ENCODE results near the gene EVX2. TPM values are rescaled to one million over a fixed set of nuclear protein-coding genes. Genes with fewer than 3 reads are reported as not detected.
A peak's percentile ranks its signal among the peaks of the same experiment; 100 is the strongest.

Gene EVX2
- total RNA-seq, 1 donor from 2014 or later, result 1.2 TPM

DNA sequence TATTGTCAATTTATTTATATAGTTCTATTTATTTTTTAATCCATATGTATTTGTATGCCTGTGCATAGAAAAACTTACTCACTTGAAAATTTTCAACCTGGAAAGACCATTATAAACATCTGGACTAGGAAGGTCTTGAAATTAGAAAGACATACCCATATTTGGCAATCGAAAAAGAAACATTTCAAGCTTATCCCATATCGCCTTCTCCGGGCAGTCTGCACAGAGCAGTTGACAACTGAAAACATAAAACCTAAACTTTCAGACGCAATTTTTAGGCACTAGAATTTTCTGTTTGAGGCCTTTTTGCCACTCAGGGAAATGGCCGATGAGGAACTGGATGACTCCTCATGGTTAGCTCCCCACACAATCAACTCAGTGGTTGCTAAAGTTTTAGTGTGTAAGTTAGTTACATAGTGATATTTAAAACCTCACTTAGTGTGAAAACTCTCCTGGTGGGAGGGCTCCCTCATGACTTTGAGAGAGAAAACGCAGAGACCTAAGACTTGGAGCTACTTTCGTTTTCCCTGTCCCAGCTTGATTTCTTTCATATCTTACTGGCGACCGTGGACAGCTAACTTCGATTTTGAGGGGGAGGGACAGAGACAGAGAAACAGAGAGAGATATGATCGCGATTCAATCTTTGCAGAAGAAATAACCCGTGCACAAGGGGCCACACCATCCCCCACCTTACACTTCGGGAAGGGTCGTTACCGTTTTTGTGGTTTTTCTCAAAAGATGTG is 12.7 kb upstream of the EVX2 start:
- DNase-seq (ENCODE audit: low spot score), result peak; percentile 38

GRCh38 chr2:176095421-176095820 is 11.7 kb upstream of the EVX2 start:
- DNase-seq (ENCODE audit: low spot score), result no peak

DNA sequence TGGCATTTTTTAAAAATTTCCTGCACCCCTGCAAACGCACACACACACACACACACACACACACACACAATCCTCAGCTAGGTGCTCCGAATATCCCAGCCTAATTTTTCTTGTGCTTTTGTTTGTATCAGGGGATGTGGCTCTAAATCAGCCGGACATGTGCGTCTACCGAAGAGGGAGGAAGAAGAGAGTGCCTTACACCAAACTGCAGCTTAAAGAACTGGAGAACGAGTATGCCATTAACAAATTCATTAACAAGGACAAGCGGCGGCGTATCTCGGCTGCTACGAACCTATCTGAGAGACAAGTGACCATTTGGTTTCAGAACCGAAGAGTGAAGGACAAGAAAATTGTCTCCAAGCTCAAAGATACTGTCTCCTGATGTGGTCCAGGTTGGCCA is 10.6 kb upstream of the EVX2 start:
- DNase-seq (ENCODE audit: low spot score), result no peak

DNA sequence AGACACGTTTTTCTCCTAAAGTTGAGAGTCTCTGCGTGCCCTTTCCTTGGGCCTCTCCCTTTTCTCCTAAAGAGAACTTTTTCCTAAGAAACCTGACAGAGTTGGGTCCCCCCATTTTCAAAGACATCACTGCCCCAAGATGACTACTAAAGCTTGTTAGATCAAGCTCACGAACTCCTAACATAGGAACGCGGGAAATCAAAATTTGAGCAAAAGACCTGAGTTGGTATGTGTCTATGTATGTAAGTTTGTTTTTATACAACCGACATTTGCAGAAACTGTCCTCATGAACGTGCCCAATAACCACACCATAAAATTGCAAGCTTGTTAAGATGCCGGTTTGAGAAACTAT is 10.1 kb upstream of the EVX2 start:
- DNase-seq (ENCODE audit: low spot score), result no peak

DNA sequence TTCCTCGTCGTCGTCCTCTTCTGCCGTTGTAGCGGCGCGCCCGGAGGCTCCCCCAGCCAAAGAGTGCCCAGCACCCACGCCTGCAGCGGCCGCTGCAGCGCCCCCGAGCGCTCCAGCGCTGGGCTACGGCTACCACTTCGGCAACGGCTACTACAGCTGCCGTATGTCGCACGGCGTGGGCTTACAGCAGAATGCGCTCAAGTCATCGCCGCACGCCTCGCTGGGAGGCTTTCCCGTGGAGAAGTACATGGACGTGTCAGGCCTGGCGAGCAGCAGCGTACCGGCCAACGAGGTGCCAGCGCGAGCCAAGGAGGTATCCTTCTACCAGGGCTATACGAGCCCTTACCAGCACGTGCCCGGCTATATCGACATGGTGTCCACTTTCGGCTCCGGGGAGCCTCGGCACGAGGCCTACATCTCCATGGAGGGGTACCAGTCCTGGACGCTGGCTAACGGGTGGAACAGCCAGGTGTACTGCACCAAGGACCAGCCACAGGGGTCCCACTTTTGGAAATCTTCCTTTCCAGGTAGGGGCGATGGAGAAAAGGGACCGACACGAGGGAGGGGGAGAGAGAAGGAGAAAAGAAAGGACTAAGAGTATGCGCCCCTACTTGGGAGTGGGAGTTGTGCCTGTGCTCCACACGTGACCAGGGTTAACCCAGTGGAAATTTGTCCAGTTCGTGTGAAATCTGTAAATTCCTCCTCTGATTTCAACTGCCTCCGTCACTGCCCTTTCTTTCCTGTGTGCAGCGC is 9.6 kb upstream of the EVX2 start:
- DNase-seq (ENCODE audit: low spot score), result no peak

- DNase-seq (ENCODE audit: low spot score), result peak; percentile 76
These were observed 8.7 kb upstream of the EVX2 start, which contains the start of gene HOXD13 for GRCh38 chr2:176092270-176093144. TSS of gene HOXD13 (plus strand) at chr2:176092721. CDS start at chr2:176092891, 170 bp downstream.

DNA sequence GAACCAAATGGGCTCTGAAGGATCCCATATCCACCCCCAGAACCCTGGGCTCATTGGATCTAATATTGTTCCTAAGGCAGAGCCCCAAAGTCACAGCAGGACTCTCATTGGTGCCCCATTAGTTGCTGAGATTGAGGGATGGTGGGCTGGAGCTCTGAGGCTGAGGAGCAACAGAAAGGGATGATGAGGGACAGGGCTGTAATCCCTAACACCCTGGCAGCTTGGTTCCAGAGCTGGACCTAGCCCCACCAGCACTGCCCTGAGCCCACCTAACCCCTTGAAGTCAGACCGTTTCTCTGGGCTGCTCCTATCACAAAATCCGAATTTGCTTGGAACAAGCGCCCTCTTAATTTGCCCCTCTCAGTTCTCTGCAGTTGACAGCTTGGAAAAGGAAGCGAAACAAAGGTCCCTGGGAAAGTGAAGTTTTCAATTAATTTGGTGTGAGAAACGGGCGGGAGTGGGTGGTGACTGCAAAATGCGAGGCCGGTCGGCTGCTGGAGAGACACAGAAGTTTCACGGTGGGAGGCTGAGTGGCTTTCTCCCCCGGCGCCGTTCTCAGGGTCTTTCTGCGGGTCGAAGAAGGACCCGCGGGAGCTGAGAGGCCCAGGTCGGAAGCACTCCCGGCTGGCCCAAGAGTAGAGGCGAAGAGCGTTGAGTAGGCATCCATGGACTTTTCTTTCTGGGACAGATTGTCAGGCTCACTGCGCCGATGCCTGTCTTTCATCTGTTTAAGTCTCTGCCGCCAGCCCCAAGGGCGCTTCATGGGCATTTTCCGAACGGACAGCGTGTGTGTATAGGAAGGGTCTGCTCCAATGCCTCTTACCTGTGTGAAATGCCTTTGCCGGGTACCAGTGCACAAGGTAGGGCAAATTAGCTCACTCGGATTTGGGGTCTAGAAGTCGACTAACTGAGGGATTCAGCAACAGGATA is 7.8 kb upstream of the EVX2 start:
- no peak for DNase-seq (ENCODE audit: low spot score)

DNA sequence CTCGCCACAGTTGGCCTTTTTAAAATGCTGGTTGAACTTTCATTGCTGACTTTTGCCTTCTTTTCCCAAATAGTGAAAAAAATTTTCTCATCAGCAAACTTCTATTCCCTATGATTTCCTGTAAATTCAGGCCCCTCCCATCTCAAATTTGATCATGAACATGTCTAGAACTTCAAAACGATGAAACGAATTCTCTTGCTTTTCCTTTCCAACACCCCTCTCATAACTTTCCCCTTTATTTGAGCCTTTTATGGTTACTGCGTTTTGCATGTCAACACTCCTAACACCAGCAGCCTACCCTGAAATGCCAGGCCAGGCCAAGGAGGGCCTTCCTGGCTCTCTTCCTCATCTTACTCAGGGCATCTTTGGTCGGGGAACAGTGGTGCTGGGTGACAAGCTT is 7.1 kb upstream of the EVX2 start:
- no peak for DNase-seq (ENCODE audit: low spot score)

GRCh38 chr2:176089843-176090395 is 6.2 kb upstream of the EVX2 start:
- DNase-seq (ENCODE audit: low spot score), result no peak

DNA sequence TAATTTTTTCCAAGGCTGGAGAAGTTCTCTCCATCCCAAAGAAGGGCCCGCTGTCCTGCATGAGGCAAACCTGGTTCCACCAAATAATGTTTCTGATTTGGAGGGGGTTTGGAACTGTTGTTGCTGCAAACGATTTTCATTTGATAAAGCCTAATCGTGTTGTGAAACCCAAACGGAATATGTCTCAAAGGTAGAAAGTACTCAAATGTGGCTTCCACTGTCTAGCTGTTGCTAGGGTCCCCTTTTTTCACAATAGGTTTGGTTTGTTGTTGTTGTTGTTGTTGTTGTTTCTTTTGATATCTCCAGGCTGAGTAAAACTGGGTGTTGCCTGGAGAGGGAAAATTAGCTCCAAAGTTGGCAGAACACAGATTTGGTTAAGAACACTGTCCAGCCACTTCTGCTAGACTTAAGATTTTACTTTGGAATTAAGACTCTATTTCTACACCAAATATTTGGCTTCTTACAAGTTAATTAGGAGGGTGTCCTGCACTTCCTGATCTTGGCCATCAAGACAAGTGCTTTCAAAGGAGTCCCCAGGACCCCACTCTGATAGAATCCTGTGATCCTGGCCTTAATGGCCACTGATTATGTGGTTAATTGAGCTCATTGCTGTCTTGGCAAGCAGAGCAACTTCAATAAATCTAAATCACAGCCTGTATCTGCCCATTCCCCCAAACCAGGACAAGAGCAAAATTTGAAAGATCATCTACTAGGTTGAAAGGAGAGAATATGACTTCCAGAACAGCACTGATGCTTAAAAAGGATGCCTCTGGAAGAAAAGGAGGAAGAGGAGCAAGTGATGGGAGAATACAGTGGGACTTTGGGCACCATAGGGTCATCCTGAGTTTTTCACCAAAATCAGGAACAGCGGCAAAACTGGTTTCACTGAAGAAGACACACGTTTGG is 5.4 kb upstream of the EVX2 start:
- DNase-seq (ENCODE audit: low spot score), result no peak

GRCh38 chr2:176088048-176088936 is 4.5 kb upstream of the EVX2 start:
- peak; percentile 77 for DNase-seq (ENCODE audit: low spot score)

- no peak for DNase-seq (ENCODE audit: low spot score)
These were observed 3.7 kb upstream of the EVX2 start for GRCh38 chr2:176087330-176088047.

DNA sequence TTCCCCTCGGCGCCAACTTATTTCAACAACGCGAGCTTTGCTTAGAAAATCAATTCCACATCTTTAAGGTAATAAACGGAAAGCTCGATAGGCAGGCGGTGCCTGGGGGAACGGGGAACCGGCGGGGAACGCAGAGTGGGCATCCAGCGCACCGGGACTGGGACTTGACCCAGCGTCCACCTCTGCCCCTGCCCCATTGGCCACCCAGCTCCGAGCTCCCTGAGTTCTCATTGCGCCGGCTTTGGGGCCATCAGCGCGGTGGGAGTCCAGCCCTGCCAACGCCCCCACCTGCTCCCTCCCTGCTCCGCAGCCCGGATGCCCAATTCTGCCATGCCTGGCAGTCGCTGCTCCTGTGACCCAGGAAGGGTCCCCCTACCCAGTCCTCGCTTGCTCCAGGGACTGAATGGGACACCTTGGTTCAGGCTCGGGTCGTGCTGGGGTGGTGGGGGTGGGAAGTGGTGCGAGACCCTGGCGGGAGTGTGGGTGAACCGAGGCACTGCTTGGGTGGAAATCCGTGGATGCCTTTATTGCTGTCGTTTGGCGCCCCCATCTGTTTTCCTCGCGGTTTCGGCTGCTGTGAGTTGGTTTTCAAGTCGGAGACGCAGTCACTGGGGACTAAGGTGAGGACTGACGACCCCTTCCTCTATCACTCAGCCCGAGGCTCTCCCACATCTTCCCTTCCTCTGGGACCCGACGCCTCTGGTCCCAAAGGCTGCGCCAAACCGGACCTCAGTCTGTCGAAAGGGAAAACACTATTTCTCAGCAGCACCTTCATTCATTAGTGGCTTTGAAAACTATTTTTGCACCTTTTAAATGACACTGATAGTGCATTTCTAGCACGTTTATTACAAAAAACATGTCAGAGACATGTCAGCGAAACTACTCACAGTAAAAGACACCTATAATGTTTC is 2.4 kb upstream of the EVX2 start:
- peak; percentile 63 for DNase-seq (ENCODE audit: low spot score)

GRCh38 chr2:176085120-176085788 is 1.5 kb upstream of the EVX2 start:
- no peak for DNase-seq (ENCODE audit: low spot score)

DNA sequence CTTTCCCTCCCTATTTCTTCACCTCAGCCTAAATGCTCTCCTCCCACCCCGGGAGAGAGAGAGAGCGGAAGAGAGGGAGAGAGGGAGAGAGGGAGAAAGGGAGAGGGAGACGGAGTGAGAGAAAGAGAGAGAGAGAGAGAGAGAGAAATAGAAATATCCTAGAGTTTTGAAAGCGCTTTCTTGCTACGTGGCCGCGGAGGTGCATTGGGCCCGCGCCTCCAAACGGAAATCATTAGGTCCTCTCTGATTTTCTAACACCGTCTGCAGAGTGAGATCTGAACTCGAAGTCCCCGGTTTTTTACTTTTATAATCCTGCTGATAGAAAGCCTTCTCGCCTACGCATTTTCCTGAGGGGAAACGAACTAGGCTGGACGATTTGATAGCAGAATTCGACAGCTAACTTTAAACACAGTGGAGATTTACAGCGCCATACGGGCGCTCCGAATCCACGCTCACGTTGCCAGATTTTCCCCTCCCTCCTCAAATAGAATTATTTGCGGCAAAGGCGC is 903 bp upstream of the EVX2 start:
- no peak for DNase-seq (ENCODE audit: low spot score)
